Measurements from ENCODE around the gene STAT6. TPM values are rescaled to one million over a fixed set of nuclear protein-coding genes. Genes with fewer than 3 reads are reported as not detected.

STAT6 gene, protein sequence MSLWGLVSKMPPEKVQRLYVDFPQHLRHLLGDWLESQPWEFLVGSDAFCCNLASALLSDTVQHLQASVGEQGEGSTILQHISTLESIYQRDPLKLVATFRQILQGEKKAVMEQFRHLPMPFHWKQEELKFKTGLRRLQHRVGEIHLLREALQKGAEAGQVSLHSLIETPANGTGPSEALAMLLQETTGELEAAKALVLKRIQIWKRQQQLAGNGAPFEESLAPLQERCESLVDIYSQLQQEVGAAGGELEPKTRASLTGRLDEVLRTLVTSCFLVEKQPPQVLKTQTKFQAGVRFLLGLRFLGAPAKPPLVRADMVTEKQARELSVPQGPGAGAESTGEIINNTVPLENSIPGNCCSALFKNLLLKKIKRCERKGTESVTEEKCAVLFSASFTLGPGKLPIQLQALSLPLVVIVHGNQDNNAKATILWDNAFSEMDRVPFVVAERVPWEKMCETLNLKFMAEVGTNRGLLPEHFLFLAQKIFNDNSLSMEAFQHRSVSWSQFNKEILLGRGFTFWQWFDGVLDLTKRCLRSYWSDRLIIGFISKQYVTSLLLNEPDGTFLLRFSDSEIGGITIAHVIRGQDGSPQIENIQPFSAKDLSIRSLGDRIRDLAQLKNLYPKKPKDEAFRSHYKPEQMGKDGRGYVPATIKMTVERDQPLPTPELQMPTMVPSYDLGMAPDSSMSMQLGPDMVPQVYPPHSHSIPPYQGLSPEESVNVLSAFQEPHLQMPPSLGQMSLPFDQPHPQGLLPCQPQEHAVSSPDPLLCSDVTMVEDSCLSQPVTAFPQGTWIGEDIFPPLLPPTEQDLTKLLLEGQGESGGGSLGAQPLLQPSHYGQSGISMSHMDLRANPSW
- total RNA-seq: 165 and 178 TPM in 2 replicates

DNA sequence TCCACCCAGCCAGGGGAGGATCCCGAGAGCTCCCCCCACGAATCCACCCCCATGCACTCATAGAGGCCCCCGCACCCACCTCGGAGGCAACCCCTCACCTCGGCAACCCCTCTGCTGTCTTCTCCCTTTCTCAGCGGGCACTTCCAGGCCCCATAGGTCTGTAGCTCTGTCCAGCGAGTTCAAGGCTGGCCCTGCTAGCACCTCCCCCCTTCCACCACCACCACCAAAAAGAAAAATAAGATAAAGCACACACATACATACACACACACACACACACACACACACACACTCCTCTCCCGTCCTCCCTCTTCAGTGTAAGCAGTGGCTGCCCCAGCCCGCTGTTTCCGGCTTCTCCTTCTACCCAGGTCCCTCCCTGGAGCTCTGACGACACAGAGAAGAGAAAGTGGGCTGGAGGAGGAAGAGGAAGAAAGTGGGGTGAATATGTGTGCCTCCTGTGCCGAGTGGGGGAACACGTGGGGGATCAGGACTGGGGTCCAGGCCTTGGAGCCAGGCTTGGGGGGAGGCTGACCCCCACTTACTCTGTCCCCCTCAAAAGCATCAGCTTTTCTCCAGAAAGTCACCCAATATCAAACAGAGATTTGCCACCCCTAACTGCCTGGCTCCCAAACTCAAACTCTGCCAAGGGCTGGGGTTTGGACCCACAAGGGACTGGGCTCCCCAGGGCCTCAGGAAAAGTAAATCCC, at the start of gene STAT6:
STAT6 (minus strand) TSS at position 332 of the 704 bp plus-strand sequence. CDS start 3,084 bp downstream, outside the sequence.
- intact Hi-C loops (cut with micrococcal nuclease): loop anchor here (1.0 to 10.0 kb wide), 7 partner anchors 23 to 631 kb away; partner anchors contain the start of genes NACA and PRIM1

DNA sequence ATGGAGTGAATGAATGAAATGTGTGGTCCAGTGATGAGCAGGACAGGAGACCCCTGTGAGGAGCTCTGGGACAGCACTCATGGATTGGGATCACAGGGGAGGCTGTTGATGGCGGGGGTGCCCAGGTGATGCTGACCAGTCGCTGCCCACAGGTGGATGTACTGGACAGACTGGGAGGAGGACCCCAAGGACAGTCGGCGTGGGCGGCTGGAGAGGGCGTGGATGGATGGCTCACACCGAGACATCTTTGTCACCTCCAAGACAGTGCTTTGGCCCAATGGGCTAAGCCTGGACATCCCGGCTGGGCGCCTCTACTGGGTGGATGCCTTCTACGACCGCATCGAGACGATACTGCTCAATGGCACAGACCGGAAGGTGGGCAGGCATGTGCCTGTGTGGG, 49.6 kb upstream of the STAT6 start:
- intact Hi-C loops (cut with micrococcal nuclease): no loop called here

- intact Hi-C loops (cut with micrococcal nuclease): no loop called here
Measured at GRCh38 chr12:57160040-57160439, 48.9 kb upstream of the STAT6 start.

GRCh38 chr12:57159311-57159710, 48.1 kb upstream of the STAT6 start:
- intact Hi-C loops (cut with micrococcal nuclease): no loop called here

- intact Hi-C loops (cut with micrococcal nuclease): no loop called here
Measured at GRCh38 chr12:57158665-57159064, 47.5 kb upstream of the STAT6 start.

GRCh38 chr12:57158186-57158585, 47.0 kb upstream of the STAT6 start:
- intact Hi-C loops (cut with micrococcal nuclease): no loop called here

DNA sequence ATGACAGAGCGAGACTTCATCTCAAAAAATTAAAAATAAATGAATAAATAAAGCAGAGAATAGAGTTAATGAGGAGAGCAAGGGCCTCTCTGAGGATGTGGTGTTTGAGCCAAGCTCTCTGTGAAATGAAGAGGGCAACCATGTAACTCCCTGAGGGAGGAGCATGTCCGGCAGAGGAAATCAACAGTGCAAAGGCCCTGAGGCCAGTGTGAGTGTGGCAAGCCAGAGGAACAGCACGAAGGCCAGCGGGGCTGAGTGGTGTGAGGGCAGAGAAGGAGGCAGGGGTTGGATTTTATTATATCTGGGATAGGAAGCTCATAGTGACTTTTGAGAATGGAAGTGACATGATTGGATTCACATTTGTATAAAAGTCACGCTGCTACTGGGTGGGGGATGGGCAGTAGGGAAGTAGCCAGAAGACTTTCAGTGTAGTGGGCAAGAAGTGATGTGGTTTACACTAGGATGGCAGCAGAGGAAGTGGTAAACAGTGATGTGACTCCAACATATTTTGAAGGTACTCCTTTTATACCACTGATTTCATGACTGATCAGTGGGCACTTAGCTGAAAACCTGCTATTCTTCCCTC, 46.5 kb upstream of the STAT6 start:
- intact Hi-C loops (cut with micrococcal nuclease): no loop called here

DNA sequence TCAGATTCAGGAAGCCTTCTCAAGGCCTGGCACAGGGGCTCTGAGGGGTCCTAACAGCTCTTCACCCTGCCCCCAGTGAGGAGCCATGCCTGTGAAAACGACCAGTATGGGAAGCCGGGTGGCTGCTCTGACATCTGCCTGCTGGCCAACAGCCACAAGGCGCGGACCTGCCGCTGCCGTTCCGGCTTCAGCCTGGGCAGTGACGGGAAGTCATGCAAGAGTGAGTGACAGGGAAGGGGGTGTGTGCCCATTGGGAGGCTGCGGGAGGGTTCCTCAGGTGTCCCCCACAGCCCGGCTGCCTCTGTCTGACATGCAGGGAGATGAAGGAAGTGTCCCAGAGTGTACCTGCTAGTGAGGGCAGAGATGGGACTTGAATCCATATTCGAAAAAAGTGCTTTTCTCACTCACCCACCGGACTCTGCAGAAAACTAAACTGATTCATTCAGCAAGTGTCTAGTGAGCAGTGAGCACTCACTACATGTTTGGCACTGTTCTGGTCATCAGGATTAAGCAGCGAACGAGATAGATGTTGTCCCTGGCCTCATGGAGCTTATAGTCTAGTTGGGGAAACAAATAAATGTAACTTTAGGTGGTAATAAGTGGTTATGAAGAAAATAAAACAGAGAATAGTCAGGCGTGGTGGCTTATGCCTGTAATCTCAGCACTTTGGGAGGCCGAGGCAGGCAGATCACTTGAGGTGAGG, 45.7 kb upstream of the STAT6 start:
- intact Hi-C loops (cut with micrococcal nuclease): no loop called here

DNA sequence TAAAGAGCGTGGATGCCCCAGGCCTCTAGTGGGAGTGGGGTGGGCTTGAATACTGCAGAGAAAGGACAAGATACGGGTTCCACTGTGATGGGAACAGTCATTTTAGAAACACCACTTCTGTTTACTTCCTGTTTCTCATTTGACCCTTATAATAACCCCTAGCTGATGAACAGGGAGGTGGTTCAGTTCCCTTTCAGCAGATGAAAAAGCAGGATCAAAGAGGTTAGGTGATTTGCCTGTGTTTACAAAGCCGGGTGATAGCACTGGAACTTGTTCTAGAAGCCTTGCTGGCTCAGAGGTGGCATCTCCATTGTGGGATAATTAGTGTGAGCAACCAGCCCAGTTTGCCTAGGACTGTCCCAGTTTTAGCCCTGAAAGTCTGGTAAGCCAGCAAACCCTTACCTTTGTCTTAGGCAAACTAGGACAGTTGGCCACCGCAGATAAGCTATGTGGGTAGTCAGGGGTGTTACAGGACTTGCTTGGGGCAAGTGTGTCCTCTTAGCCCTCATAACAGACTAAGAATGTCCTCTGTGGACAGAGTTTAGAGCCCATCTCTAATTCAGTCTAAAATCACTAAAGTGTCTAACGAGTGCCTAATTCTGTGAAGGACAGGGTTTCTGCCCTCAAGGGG, 43.8 kb upstream of the STAT6 start:
- intact Hi-C loops (cut with micrococcal nuclease): no loop called here

DNA sequence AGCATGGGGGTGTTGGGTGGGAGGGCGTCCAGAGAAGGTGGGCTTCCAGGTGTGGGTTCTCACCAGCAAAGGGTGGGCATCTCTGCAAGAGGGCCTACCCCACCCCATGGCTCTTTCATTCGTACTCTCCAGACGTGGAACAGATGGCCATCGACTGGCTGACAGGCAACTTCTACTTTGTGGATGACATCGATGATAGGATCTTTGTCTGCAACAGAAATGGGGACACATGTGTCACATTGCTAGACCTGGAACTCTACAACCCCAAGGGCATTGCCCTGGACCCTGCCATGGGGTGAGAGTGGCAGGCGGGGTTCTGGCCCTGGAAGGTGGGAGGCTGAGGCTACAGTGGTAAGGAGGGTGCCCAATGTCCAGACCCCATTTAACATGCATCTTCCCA, 42.9 kb upstream of the STAT6 start:
- intact Hi-C loops (cut with micrococcal nuclease): no loop called here

GRCh38 chr12:57153415-57153997, 42.3 kb upstream of the STAT6 start:
- intact Hi-C loops (cut with micrococcal nuclease): no loop called here

- intact Hi-C loops (cut with micrococcal nuclease): no loop called here
Measured at GRCh38 chr12:57152639-57153038, 41.5 kb upstream of the STAT6 start.

DNA sequence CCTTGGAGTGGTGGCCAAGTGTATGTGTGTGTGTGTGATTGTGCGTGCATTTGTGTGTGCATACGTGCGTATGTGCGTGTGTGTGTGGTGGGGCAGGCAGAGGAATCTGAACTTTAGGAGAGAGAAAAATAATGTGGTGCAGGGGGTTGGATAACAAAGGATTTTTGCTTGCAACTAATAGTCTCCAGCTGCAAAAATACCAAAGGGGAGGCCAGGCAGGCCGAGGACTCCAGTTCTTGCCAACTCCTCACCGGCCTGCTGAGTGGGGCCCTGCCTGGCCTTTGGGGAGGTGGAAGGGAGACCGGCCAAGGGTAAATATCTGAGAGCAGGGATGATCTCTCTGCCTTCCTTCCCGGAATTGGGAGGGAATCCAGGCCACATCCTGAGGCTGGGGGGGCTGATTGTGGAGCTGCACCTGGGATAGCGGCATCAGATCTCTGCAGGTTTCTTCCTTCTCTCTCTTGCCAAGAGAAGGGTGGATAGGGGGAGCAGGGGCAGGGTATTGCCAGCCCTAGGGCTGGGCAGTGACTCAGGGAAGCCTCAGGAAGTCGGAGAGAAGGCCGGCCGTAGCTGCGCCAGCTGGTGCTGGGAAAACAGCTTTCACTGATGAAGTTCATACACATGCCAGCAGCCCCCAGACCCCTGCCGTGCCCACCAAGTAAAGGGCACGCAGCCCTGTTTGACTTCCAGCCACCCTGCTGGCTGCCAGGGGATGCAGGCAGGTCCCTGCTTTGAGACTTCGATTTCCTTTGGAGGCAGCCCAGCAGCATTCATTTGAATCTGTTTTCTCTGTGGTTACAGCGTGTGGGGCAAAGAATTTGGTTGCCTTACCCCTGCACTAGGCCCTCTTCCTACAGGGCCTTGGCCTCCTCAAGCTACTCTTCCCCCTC, 40.8 kb upstream of the STAT6 start:
- intact Hi-C loops (cut with micrococcal nuclease): no loop called here

- intact Hi-C loops (cut with micrococcal nuclease): no loop called here
Measured at GRCh38 chr12:57150400-57151000, 39.3 kb upstream of the STAT6 start.

DNA sequence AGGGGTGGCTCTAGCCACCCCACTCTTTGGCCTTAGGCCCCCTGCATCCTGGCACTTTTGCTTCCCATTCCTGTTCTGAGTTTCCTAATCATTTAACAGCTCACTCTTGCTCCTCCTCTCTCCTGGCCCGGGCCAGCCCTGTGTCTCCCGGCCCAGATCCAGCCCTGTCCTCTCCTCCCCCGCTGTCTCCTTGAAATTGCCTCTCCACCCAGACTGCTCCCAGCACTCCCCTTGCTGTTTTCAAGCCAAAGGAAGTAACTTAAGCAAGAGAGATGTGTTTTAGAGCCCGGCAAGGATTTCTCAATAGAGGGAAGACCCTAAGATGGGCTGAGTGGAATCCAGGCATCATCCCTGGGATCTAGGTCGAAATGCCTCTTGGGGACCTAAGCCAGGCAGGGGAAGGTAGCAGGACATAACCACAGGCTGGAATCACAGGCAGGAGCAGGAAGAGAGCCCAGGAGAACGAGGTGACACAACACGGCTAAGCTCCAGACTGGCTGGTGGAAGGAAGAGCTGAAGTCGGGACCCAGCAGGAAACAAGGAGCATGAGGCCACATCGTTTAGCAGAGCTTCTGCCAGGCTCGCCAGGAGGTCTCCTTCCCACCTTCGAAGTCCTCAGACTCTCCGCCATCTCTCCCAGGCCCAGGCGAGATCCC, 38.2 kb upstream of the STAT6 start:
- intact Hi-C loops (cut with micrococcal nuclease): no loop called here

- intact Hi-C loops (cut with micrococcal nuclease): no loop called here
Measured at GRCh38 chr12:57148469-57149244, 37.5 kb upstream of the STAT6 start.
